ENCODE measurements around the gene TBC1D2B. TPM values are rescaled to one million over a fixed set of nuclear protein-coding genes. Genes with fewer than 3 reads are reported as not detected.

The TBC1D2B gene
- total and polyA plus RNA-seq, 2 donors (not counting 3 experiments of a cell fraction or from before 2014, with no cell fraction given), result 30.8 to 46.1 TPM

DNA sequence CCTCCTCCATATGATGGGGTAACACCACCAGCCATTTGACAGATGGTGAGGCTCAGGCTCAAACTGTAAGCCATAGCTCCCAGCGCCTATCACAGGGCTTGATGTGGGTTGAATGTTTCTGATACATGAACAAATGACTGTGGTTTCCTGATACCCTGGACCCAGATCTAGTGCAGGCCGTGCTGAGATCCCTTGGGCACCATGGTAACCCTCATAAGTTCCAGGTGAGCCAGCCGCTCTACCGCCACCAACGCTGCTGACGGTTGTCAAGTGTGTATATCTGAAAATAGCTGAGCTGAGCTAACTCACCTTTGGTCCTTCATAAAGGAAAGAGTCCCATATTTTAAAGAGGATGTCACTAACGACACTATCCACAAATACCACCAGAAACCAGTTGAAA is 74.5 kb downstream of the TBC1D2B start:
- no peaks in the 10 kb centered on the region for H3K9me3 ChIP-seq (replicated peaks; ENCODE audit: control insufficient read depth, insufficient read depth, low read length)
- no peaks in the 10 kb centered on the region for H4K20me1 ChIP-seq (replicated peaks; ENCODE audit: control insufficient read depth, extremely low read depth, insufficient read depth, low read length)
- intact Hi-C loops (cut with micrococcal nuclease) (no loop called here), dilution Hi-C loops (cut with MboI; ENCODE audit: extremely low pct_ligation_motif_present, low sequenced_read_pairs) (no loop called here)
- no peak overlapping the region for H3K4me3 ChIP-seq (replicated peaks in 1 of 3; ENCODE audit: insufficient read depth in 1 of 3, low read depth in 1 of 3, low read length in 3 of 3)
- no peak for TF ChIP-seq POLR2AphosphoS5 (IDR thresholded peaks at IDR 0.05; ENCODE audit: insufficient read depth, low read depth, low read length)
- no peak for TF ChIP-seq FOS (IDR thresholded peaks at IDR 0.05; ENCODE audit: borderline replicate concordance, insufficient read depth, low read length)
- TF ChIP-seq GATA2 (IDR thresholded peaks at IDR 0.05; ENCODE audit: insufficient read depth, insufficient read length, low read depth, low read length), result no peak
- TF ChIP-seq, protein P1, sequence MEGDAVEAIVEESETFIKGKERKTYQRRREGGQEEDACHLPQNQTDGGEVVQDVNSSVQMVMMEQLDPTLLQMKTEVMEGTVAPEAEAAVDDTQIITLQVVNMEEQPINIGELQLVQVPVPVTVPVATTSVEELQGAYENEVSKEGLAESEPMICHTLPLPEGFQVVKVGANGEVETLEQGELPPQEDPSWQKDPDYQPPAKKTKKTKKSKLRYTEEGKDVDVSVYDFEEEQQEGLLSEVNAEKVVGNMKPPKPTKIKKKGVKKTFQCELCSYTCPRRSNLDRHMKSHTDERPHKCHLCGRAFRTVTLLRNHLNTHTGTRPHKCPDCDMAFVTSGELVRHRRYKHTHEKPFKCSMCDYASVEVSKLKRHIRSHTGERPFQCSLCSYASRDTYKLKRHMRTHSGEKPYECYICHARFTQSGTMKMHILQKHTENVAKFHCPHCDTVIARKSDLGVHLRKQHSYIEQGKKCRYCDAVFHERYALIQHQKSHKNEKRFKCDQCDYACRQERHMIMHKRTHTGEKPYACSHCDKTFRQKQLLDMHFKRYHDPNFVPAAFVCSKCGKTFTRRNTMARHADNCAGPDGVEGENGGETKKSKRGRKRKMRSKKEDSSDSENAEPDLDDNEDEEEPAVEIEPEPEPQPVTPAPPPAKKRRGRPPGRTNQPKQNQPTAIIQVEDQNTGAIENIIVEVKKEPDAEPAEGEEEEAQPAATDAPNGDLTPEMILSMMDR (IDR thresholded peaks at IDR 0.05; ENCODE audit: extremely low read depth in 1 of 2, insufficient read depth in 1 of 2, low read depth in 1 of 2, low read length in 2 of 2), result no peak
- TF ChIP-seq, protein P2, sequence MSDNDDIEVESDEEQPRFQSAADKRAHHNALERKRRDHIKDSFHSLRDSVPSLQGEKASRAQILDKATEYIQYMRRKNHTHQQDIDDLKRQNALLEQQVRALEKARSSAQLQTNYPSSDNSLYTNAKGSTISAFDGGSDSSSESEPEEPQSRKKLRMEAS (IDR thresholded peaks at IDR 0.05; ENCODE audit: insufficient read depth, insufficient read length), result no peak
- TF ChIP-seq EZH2 (IDR thresholded peaks at IDR 0.05; ENCODE audit: borderline replicate concordance, low read depth, low read length, severe bottlenecking), result no peak
- no peak for TF ChIP-seq MYC (IDR thresholded peaks at IDR 0.05; ENCODE audit: low read depth, low read length)
- TF ChIP-seq POLR2A (IDR thresholded peaks at IDR 0.05; ENCODE audit: low read depth, low read length), result no peak
- no peak for TF ChIP-seq JUN (IDR thresholded peaks at IDR 0.05; ENCODE audit: borderline replicate concordance, insufficient read depth, insufficient read length, low read depth)
- no peak overlapping the region for H3K4me2 ChIP-seq (ENCODE audit: insufficient read depth, low read length)
- no peaks in the 10 kb centered on the region for H3K9me1 ChIP-seq (replicated peaks; ENCODE audit: control insufficient read depth, extremely low read depth, insufficient read depth, low read length)
- no peaks in the 10 kb centered on the region for H3K27me3 ChIP-seq (ENCODE audit: control insufficient read depth in 2 of 2, insufficient read depth in 2 of 2, low read length in 2 of 2)
- H3K27ac ChIP-seq (ENCODE audit: insufficient read depth, low read depth, low read length), result no peak overlapping the region
- H3K9ac ChIP-seq (replicated peaks; ENCODE audit: extremely low read depth, insufficient read depth, low read length), result no peak overlapping the region
- no peak overlapping the region for H2AFZ ChIP-seq (ENCODE audit: low read depth, low read length)
- DNase-seq (ENCODE audit: low read depth, low spot score) (no peak), FAIRE-seq (no peak)
- no TSS peak for BruUV-seq (replicated peaks)
- ChIA-PET CTCF (interaction anchor here (1.3 to 1.9 kb wide), 2 partner anchors 32 to 105 kb away, joined by 6 to 21 read pairs; no protein-coding TSS in a partner anchor), POLR2A (no interaction called here)
- peaks cover 6 to 28% of the 10 kb centered on the region in 2 experiments for H3K36me3 ChIP-seq (ENCODE audit: control insufficient read depth in 2 of 2, extremely low read depth in 1 of 2, insufficient read depth in 2 of 2, low read length in 2 of 2)
- H3K4me1 ChIP-seq (ENCODE audit: control insufficient read depth, extremely low read depth, insufficient read depth, low read length), result no peaks in the 10 kb centered on the region
- no peaks in the 10 kb centered on the region for H3K79me2 ChIP-seq (ENCODE audit: control insufficient read depth, insufficient read depth, low read length)

Measured in endothelial cell of umbilical vein (primary cell).